Adipose tissue (tissue), 3 donors: ENCODE data around the gene SUPT20HL1. TPM values are rescaled to one million over a fixed set of nuclear protein-coding genes. Genes with fewer than 3 reads are reported as not detected.
"Not testable (repeated sequence)": the region's sequence is repeated elsewhere in the genome, so short reads cannot be mapped to it uniquely, and the experiment has no call there.

Experiments
- H3K27ac ChIP-seq: one replicate; pipeline ENCODE4 v1.5.1; 2013; ENCODE audit warnings: low read depth, low read length
- WGBS, 3 donors: extraction: QIAGEN DNeasy Blood & Tissue Kit; methylation state at CpG; one replicate each; pipeline ENCODE4 v1.1.7; 2013; 5-methylcytosine and 5-hydroxymethylcytosine counted together
- polyA plus RNA-seq, 3 donors: library from polyadenylated mRNA; stranded (reverse); fragments of 200-250 nt; gene quantifications; one replicate each; pipeline ENCODE4 v1.2.3, GENCODE V29; 2013
- donor health status: healthy with polysubstance abuse.
- donor health status: Bipolar disorder and iron deficiency.
- donor health status: healthy.

Gene SUPT20HL1
- polyA plus RNA-seq, 3 donors: not detected

DNA sequence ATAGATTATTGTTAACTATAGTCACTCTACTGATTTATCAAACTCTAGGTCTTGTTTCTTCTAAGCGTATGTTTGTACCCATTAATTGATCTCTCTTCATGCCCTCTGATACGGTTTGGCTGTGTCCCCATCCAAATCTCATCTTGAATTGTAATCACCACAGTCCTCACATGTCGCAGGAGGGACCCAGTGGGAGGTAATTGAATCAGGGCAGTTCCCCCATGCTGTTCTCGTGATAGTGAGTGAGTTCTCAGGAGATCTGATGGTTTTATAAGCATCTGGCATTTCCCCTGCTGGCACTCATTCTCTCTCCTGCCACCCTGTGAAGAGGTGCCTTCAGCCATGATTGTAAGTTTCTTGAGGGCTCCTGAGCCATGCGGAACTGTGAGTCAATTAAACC, 21.9 kb downstream of the SUPT20HL1 start:
- WGBS, 3 donors: 64 to 87% (median 86%) methylated on average over 5 of the region's 5 CpGs
- not testable (repeated sequence) for H3K27ac ChIP-seq

DNA sequence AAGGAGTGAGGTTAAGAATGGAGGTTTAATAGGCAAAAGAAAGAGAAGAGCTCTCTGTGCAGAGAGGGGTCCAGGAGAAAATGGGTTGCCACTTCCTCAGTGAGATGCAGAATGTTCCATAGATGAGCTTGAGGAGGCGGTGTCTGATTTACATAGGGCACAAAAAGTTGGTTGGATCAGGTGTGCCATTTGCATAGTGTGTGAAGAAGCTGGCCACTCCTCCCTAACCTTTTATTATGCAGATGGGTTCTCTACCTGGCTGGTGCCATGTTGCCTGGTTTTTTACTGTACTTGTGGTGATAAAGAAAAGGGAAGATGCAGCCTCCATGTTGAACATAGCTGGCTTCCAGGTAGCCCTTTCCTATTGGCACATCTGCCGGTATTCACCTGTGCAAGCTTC, 27.3 kb downstream of the SUPT20HL1 start:
- WGBS, 3 donors: 71 to 97% (median 81%) methylated on average over 2 of the region's 2 CpGs

DNA sequence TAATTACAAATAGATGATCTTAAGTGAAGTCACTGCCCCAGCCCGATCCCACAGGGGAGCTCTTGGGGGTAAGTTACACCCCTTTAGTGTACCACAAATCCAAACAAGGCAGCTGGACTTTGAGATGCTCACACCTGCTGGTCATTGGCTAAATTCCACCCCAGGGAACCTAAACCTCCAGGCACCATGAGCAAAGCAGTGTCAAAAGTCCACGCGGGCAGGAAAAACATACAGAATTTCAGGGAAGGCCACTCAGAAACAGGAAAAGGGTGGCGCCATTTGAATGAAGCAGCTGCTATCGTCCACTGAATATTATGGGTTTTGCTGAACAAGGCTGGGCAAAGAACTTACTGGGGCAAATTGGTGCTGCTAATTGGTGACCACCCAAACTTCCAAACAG, 30.9 kb downstream of the SUPT20HL1 start:
- no peak overlapping the region for H3K27ac ChIP-seq
- WGBS, 3 donors: 52 to 65% (median 55%) methylated on average over 5 of the region's 5 CpGs

More for the DNA sequence above, 27.3 kb downstream of the SUPT20HL1 start:
- no peak overlapping the region for H3K27ac ChIP-seq

DNA sequence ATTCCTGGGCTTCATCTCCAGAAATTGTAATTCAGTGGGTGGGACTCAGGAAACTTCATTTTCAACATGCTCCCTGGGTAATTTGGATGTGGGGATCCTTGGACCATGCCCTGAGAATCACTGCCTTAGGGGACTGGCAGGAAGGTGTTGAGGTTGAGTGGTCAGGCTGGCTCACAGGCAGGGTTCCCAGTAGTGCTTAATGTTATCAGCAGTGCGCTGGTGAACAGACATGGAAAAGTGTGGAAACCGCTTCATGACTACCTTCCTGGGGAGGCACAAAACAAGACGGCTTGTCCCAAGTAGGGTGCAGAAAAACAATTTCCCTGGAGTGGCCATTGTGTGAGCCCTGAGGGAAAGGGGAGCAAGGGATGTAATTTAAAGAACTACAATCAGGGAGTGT, 31.4 kb downstream of the SUPT20HL1 start:
- WGBS, 3 donors: 79 to 85% (median 83%) methylated on average over 3 of the region's 3 CpGs

DNA sequence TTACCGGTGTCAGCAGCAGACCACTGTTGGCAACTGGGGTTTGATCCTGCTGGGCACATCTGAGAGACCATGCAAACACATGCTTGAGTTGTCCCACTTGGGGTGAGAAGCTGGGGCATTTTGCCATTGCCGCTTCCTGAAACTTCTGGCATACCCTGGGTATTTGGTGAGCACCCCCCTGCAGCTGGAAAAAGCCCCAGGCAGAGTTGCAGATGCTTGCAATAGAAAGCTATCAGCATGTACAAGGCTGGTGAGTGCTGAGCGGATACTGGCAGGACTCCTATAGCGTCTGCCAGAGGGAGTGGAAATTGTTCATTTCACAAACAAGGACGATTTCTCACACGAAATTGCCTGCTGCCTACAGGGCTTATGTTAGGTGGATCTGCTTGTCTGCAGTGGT, 32.3 kb downstream of the SUPT20HL1 start:
- 50 to 72% (median 65%) methylated on average over 6 of the region's 6 CpGs for WGBS, 3 donors

More for the DNA sequence above, 31.4 kb downstream of the SUPT20HL1 start:
- H3K27ac ChIP-seq: no peak overlapping the region

DNA sequence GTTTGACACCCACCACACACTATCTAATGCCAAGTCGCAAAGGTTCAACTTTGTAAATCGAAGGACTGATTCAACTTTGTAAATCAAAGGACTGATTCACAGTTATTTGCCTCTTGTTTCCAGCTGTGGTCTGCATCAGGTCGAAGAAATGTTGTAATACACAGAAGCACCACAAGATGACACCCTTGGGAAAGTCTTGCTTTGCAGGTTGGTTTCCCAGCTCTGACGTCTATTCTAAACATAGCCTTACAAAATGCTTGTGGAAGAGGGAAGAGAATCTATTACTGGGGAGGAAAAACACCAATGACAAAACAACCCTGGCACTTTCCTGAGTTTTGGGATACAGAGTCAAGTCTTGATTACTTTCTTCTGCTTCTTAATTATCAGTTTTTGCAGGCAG, 35.3 kb downstream of the SUPT20HL1 start:
- WGBS, 3 donors: 0 to 2% (median 2%) methylated on average over 4 of the region's 4 CpGs

More for the DNA sequence above, 32.3 kb downstream of the SUPT20HL1 start:
- H3K27ac ChIP-seq: no peak overlapping the region

DNA sequence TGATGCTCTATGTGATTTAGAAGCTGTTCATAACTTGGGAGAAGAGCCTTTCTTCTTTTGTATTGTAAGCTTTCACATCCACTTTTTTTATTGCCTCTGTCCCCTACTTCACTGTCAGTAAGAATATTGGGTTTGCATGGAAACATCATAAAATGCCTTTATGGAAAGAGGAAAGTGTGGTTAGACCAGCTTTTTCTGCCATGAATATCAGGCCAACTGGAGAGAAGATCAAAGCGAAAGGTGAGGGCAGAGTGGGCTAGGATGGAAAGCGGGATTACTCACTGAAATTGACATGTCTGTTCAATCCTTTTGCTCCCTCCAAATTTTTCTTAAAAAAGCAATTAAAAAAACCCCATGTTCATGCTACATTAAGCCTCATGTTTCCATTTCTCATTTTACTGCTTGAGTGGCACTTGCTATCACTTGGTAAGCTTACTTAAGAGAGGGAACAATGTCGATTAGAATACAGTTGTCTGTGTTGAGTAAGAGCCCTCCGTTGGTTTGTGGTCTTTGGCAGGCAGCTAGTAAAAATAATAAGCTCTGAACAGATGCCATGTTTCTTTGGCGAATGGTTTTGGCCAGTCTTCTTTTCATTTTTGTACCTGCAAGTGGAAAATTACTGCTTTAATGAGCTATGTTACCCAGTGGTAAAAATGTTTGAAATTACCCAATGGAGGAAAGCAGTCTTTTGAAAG, 35.9 kb downstream of the SUPT20HL1 start:
- H3K27ac ChIP-seq: no peak overlapping the region

More for the DNA sequence above, 35.3 kb downstream of the SUPT20HL1 start:
- H3K27ac ChIP-seq: no peak overlapping the region

DNA sequence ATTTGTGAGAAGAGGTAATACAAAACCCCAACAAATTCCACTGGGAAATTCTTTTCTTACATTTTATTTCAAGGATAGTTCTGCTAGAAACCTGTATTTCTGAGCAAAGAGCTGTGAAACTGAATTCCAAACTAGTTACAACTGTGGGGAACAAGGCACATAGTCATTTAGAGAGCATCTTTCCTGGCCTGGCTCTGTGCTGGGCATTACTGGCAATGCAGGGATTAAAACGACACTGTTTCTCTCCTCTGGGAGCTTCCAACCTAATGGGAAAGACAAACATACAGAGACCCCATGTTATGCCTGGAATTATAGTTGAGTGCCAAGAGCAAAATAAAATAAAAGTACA, 36.5 kb downstream of the SUPT20HL1 start:
- 52 to 57% (median 56%) methylated on average over 1 of the region's 1 CpG for WGBS, 3 donors
- H3K27ac ChIP-seq: no peak overlapping the region

More for the DNA sequence above, 35.9 kb downstream of the SUPT20HL1 start:
- whole genome bisulfite sequencing, 3 donors: 38 to 49% (median 47%) methylated on average over 5 of the region's 5 CpGs

DNA sequence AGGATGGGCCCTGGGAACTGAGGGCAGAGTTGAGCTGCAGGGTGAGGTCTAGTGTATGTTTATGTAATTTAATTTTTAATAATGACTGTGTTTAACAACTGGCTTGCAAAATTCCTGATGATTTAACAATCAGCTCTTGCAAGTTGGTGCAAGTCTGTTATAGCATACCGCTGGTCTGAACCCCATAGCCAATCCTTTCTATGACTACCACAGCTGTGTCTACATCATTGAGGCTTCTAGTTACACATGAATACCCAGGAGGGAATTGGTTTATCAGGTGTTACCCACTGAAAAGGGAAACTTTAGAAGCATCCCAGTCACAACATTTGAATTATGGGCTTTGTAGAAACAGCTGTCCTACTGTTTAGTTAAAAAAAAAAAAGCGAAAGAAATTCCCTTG, 38.3 kb downstream of the SUPT20HL1 start:
- H3K27ac ChIP-seq: no peak overlapping the region
- WGBS, 3 donors: 84 to 95% (median 94%) methylated on average over 2 of the region's 2 CpGs

DNA sequence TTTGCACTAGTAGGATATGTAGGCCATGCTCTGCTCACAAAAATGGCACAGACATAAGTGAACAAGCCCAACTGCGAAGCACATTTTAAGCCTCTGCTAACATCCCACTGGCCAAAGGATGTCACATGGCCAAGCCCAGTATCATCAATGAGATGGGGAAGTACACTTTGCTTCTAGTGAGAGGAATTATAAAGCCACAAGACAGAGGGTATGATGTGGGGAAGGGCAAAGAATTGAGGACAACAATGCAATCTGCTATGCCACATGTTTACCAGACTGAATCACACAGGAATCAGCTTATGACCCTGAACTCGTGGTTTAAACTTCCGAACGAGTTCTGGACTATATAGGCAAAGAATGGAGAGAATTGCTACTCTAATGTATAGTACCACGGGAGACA, 39.1 kb downstream of the SUPT20HL1 start:
- no peak overlapping the region for H3K27ac ChIP-seq
- WGBS, 3 donors: 67 to 87% (median 75%) methylated on average over 5 of the region's 5 CpGs

DNA sequence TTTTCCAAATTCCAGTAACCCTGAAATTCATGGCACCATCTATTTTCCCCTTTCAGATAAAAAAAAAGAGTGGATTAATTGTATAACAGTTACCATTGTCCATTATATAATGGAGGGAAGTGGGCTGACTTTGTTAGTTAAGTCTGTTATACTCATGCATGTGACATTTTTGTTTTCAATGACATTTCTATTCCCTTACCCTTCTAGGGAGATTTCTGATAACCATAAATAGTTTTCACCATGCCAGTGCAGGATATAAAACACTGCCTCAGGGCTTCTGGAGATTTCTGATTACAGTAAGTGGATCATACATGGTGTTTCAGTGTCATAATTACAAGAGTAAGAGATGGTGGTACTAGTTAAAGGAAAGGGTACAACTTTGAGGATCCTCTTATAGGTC, 45.5 kb downstream of the SUPT20HL1 start:
- H3K27ac ChIP-seq: no peak overlapping the region

Other genes with a start within 250 kb of the SUPT20HL1 start
- gene ZFX, start 210.9 kb upstream of the SUPT20HL1 start, polyA plus RNA-seq: 10 to 100 TPM in 2 of 3 donors, 1 to 10 TPM in 1; 3.5 to 14.0 (median 10.8) TPM
- under 1 TPM in 1 of 3 donors, not detected in 2; 0.34 TPM for gene SUPT20HL2, start 46.6 kb upstream of the SUPT20HL1 start, polyA plus RNA-seq
- gene PDK3, start 104.6 kb downstream of the SUPT20HL1 start, polyA plus RNA-seq: 1 to 10 TPM; 1.7 to 7.6 (median 2.0) TPM